Thyroid gland (tissue), 4 donors: ENCODE results near the gene SLC26A6.

Experiments
- POLR2A ChIP-seq, 2 donors: fragments of 450-650 bp; IDR thresholded peaks; one replicate each; pipeline ENCODE4 v1.6.1; 2017; ENCODE audit warnings: antibody characterized with exemption in 2 of 2, mild to moderate bottlenecking in 2 of 2, moderate library complexity in 1 of 2
- TF ChIP-seq, protein P1 (sequence below), 6 experiments: fragments of 200-600 bp in 3 of 6; fragments of 450-650 bp in 3 of 6; sonication (generic) in 3 of 6; IDR thresholded peaks; one replicate each; pipeline ENCODE4 v1.5.1; 2016 to 2019; ENCODE audit warnings: antibody characterized with exemption in 6 of 6, mild to moderate bottlenecking in 2 of 6, inconsistent platforms in 1 of 6, moderate library complexity in 1 of 6

DNA sequence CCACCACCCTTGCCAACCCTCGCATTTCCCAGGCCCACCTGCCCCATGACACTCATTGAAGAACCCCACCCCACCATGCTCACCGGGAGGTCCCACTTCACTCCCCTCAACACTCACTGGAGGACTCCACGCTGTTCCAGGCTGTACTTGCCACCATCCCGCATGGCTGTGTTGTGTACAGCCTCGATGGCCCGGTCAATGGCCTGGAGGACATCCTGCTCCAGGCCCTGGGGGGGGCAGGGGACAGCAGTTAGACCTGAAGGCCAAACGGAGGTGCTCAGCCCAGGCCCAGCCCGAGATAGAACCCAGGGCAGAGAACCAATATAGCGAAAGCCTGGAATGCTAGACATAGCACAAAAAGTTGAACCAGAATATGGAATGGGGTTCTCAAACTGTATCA is 47.5 kb upstream of the SLC26A6 start:
- TF ChIP-seq, protein P1, sequence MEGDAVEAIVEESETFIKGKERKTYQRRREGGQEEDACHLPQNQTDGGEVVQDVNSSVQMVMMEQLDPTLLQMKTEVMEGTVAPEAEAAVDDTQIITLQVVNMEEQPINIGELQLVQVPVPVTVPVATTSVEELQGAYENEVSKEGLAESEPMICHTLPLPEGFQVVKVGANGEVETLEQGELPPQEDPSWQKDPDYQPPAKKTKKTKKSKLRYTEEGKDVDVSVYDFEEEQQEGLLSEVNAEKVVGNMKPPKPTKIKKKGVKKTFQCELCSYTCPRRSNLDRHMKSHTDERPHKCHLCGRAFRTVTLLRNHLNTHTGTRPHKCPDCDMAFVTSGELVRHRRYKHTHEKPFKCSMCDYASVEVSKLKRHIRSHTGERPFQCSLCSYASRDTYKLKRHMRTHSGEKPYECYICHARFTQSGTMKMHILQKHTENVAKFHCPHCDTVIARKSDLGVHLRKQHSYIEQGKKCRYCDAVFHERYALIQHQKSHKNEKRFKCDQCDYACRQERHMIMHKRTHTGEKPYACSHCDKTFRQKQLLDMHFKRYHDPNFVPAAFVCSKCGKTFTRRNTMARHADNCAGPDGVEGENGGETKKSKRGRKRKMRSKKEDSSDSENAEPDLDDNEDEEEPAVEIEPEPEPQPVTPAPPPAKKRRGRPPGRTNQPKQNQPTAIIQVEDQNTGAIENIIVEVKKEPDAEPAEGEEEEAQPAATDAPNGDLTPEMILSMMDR (IDR thresholded peaks at IDR 0.05): no peak
- no peak for TF ChIP-seq POLR2A (IDR thresholded peaks at IDR 0.05)
